HL-60 (cell line): ENCODE measurements around the gene IRF2.

Source experiments
- CTCF ChIP-seq: IDR thresholded peaks from one replicate; pipeline ENCODE4 v1.5.1; 2011; ENCODE audit warnings: low read length, control low read depth, inconsistent platforms; ENCODE audit not compliant: insufficient read depth
- POLR2AphosphoS5 ChIP-seq: IDR thresholded peaks from 2 replicates; pipeline ENCODE4 v1.6.1; 2012; ENCODE audit warnings: low read depth

GRCh38 chr4:184424279-184424678 is 50.1 kb downstream of the IRF2 start:
- TF ChIP-seq POLR2AphosphoS5 (no peak), CTCF (no peak)
